B cell (primary cell): Measurements from ENCODE around the gene PEX16. TPM values are rescaled to one million over a fixed set of nuclear protein-coding genes. Genes with fewer than 3 reads are reported as not detected.

Experiments used
- ATAC-seq: fragments of 200-7000 bp; cut with Tn5 transposase; one replicate; pipeline ENCODE4 v1.10.0; 2021; ENCODE audit warnings: low read depth, mild to moderate bottlenecking, moderate number of reproducible peaks, moderate library complexity
- CTCF ChIA-PET: fragments of 350-600 bp; sonication (Branson Sonifier 250); formaldehyde crosslinking; loops from one replicate; lab custom pipeline; 2021; ENCODE audit warnings: antibody characterized with exemption, inconsistent platforms; lab: Charles Lee
- POLR2A ChIA-PET: fragments of 350-600 bp; sonication (Branson Sonifier 250); formaldehyde crosslinking; loops from one replicate; lab custom pipeline; 2021; ENCODE audit warnings: antibody characterized with exemption; lab: Charles Lee
- DNase-seq: peaks from one replicate; pipeline ENCODE4 v3.0.0; 2013
- H2AFZ ChIP-seq: 2 replicates; pipeline ENCODE4 v1.6.1; 2012; ENCODE audit warnings: mild to moderate bottlenecking, low read depth, low read length; ENCODE audit not compliant: insufficient read depth, poor library complexity, severe bottlenecking
- H3K27ac ChIP-seq, 2 donors: 1 replicate in 1 of 2; 2 replicates in 1 of 2; pipeline ENCODE4 v1.5.1; 2012 to 2013; ENCODE audit warnings: low read length in 2 of 2, mild to moderate bottlenecking in 2 of 2, moderate library complexity in 1 of 2
- H3K27me3 ChIP-seq, 4 experiments: fragments of 200-600 bp in 1 of 4; sonication (generic) in 1 of 4; replicated peaks in 1 of 4; 1 replicate in 2 of 4; 2 replicates in 2 of 4; pipeline versions ENCODE4 v1.6.1 to v1.7.0; 2013 to 2016; ENCODE audit warnings: low read length in 3 of 4, mild to moderate bottlenecking in 2 of 4, mixed read lengths in 1 of 4, moderate library complexity in 1 of 4; ENCODE audit not compliant: insufficient read depth in 4 of 4, control insufficient read depth in 3 of 4; ENCODE audit errors: control extremely low read depth in 1 of 4
- H3K36me3 ChIP-seq, 2 experiments: replicated peaks in 1 of 2; 1 replicate in 1 of 2; 2 replicates in 1 of 2; pipeline versions ENCODE4 v1.6.1 to v1.7.1; 2013; ENCODE audit warnings: low read length in 1 of 2; ENCODE audit not compliant: insufficient read depth in 2 of 2, control insufficient read depth in 1 of 2; ENCODE audit errors: control extremely low read depth in 1 of 2, extremely low read depth in 1 of 2
- H3K4me1 ChIP-seq, 2 donors: fragments of 200-600 bp in 1 of 2; sonication (generic) in 1 of 2; 1 replicate in 1 of 2; 2 replicates in 1 of 2; pipeline versions ENCODE4 v1.5.1 to v1.6.1; 2013 to 2017; ENCODE audit warnings: low read length in 2 of 2; ENCODE audit not compliant: control insufficient read depth in 2 of 2, insufficient read depth in 2 of 2
- H3K4me2 ChIP-seq: replicated peaks from 2 replicates; pipeline ENCODE3; 2012; ENCODE audit warnings: mild to moderate bottlenecking, low read depth, low read length; ENCODE audit not compliant: poor library complexity, severe bottlenecking
- H3K4me3 ChIP-seq, 5 experiments: fragments of 200-600 bp in 1 of 5; sonication (generic) in 1 of 5; 1 replicate in 3 of 5; 2 replicates in 2 of 5; pipeline versions ENCODE4 v1.5.1 to v1.7.0; 2011 to 2016; ENCODE audit warnings: low read length in 4 of 5, mild to moderate bottlenecking in 4 of 5, low read depth in 2 of 5, control low read depth in 1 of 5, moderate library complexity in 1 of 5; ENCODE audit not compliant: insufficient read depth in 1 of 5; ENCODE audit errors: control extremely low read depth in 1 of 5, extremely low read depth in 1 of 5
- H3K79me2 ChIP-seq: fragments of 200-600 bp; sonication (generic); one replicate; pipeline ENCODE4 v1.6.0; 2016; ENCODE audit warnings: low read length; ENCODE audit not compliant: control insufficient read depth, insufficient read depth
- H3K9ac ChIP-seq: fragments of 200-600 bp; sonication (generic); 2 replicates; pipeline ENCODE4 v1.6.1; 2017; ENCODE audit warnings: mild to moderate bottlenecking, low read length, moderate library complexity
- H3K9me3 ChIP-seq, 3 donors: one replicate each; pipeline versions ENCODE4 v1.6.1 to v1.7.1; 2013; ENCODE audit warnings: low read length in 2 of 3; ENCODE audit not compliant: control insufficient read depth in 2 of 3, insufficient read depth in 1 of 3; ENCODE audit errors: control extremely low read depth in 1 of 3
- H4K20me1 ChIP-seq: 2 replicates; pipeline ENCODE4 v1.6.0; 2012; ENCODE audit warnings: mild to moderate bottlenecking, low read length; ENCODE audit not compliant: insufficient read depth, control insufficient read depth, poor library complexity, severe bottlenecking
- H3K27ac Mint-ChIP-seq: one replicate; pipeline ENCODE4 v1.8.0; 2021; ENCODE audit warnings: mixed read lengths
- H3K27me3 Mint-ChIP-seq: one replicate; pipeline ENCODE4 v1.8.0; 2021; ENCODE audit warnings: mixed read lengths
- H3K4me1 Mint-ChIP-seq: one replicate; pipeline ENCODE4 v1.8.0; 2021; ENCODE audit warnings: mixed read lengths
- H3K4me3 Mint-ChIP-seq: one replicate; pipeline ENCODE4 v1.8.0; 2021; ENCODE audit warnings: mixed read lengths
- H3K9me3 Mint-ChIP-seq: one replicate; pipeline ENCODE4 v1.8.0; 2022; ENCODE audit warnings: mixed read lengths; ENCODE audit not compliant: insufficient read depth
- EZH2 ChIP-seq: IDR thresholded peaks from 2 replicates; pipeline ENCODE4 v1.6.1; 2012; ENCODE audit warnings: borderline replicate concordance, low read depth, mild to moderate bottlenecking, moderate library complexity, low read length; ENCODE audit not compliant: insufficient read depth, poor library complexity, severe bottlenecking
- WGBS: methylation state at CpG from one replicate; pipeline ENCODE4 v1.1.5; 2013; ENCODE audit warnings: missing lambda C conversion rate; ENCODE audit not compliant: insufficient coverage; 5-methylcytosine and 5-hydroxymethylcytosine counted together
- intact Hi-C: fragments of 100-400 bp; cut with micrococcal nuclease; formaldehyde crosslinking; loops from one replicate; pipeline ENCODE4 v1.10.0; 2022
- polyA plus RNA-seq: library from polyadenylated mRNA; depleted of rRNA; stranded (reverse); fragments of >200 nt; gene quantifications from 2 replicates; pipeline ENCODE4 v1.2.3, GENCODE V29; 2012
- total RNA-seq, 2 donors: library from RNA; stranded (reverse); fragments of 120-200 nt in 1 of 2; gene quantifications; 1 replicate in 1 of 2; 2 replicates in 1 of 2; pipeline versions ENCODE4 v1.2.3 to v1.2.4, GENCODE V29; 2013 to 2022
- TF ChIP-seq, protein P1 (sequence below): fragments of 200-600 bp; IDR thresholded peaks from one replicate; pipeline ENCODE4 v1.8.0; 2022; ENCODE audit warnings: antibody characterized with exemption, mild to moderate bottlenecking

PEX16 gene
- total and polyA plus RNA-seq, 2 donors (not counting 1 experiment from before 2014, with no cell fraction given): 89.4 to 107 TPM

GRCh38 chr11:45947885-45948284 lies 30.2 kb upstream of the PEX16 start:
- Mint-ChIP-seq H3K9me3 (no peaks in the 10 kb centered on the region), H3K4me1 (peaks cover 4% of the 10 kb centered on the region), H3K27ac (no peak overlapping the region), H3K4me3 (no peak overlapping the region), H3K27me3 (no peaks in the 10 kb centered on the region)
- ATAC-seq (no peak), DNase-seq (no peak)
- ChIA-PET CTCF (interaction anchor here (1.4 to 5.9 kb wide), 2 partner anchors 8 to 17 kb away, joined by 3 to 43 read pairs; no protein-coding TSS in a partner anchor), POLR2A (interaction anchor here (0.9 kb wide), 1 partner anchor 8 kb away, joined by 6 read pairs; no protein-coding TSS in a partner anchor)
- no peaks in the 10 kb centered on the region for H3K9me3 ChIP-seq
- no CpG with 5 or more reads among the region's 1 CpG for WGBS
- H3K9ac ChIP-seq: no peak overlapping the region
- TF ChIP-seq, protein P1, sequence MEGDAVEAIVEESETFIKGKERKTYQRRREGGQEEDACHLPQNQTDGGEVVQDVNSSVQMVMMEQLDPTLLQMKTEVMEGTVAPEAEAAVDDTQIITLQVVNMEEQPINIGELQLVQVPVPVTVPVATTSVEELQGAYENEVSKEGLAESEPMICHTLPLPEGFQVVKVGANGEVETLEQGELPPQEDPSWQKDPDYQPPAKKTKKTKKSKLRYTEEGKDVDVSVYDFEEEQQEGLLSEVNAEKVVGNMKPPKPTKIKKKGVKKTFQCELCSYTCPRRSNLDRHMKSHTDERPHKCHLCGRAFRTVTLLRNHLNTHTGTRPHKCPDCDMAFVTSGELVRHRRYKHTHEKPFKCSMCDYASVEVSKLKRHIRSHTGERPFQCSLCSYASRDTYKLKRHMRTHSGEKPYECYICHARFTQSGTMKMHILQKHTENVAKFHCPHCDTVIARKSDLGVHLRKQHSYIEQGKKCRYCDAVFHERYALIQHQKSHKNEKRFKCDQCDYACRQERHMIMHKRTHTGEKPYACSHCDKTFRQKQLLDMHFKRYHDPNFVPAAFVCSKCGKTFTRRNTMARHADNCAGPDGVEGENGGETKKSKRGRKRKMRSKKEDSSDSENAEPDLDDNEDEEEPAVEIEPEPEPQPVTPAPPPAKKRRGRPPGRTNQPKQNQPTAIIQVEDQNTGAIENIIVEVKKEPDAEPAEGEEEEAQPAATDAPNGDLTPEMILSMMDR: no peak
- TF ChIP-seq EZH2: no peak
- no peaks in the 10 kb centered on the region for H3K79me2 ChIP-seq
- H3K4me1 ChIP-seq: no peaks in the 10 kb centered on the region
- no peaks in the 10 kb centered on the region for H3K27me3 ChIP-seq
- H3K4me2 ChIP-seq: no peak overlapping the region
- H3K36me3 ChIP-seq: peaks cover 24 to 65% of the 10 kb centered on the region in 2 experiments
- no peak overlapping the region for H3K27ac ChIP-seq
- no peaks in the 10 kb centered on the region for H4K20me1 ChIP-seq
- intact Hi-C loops: no loop called here
- no peak overlapping the region for H2AFZ ChIP-seq
- no peak overlapping the region for H3K4me3 ChIP-seq

DNA sequence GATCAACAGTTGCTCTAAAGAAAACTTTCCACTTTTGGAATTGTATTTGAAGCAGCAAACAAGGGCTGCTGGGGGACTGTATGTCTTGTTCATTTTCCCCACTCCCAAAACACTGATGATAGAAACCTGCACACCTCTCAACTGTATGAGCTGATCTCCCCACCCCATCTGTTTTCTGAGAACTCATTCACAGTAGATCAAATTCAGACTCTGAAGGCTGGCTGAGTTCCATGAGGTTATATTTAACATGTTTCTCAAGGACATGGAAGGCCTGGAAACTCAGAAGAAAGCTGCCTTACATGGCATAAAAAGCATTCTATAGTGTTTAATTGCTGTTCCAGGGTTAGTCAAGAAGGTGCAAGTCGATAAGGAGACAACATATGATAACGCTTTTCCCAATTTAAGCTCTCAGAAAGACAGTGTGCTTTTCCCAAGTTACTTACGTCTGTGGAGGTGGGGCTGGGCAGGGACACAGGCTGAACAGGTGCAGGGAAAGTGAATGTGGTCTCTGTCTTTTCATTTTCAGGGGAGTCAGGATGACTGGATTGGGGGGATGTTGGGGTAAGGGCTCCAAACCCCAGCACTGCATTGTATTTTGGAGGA lies 27.8 kb upstream of the PEX16 start:
- Mint-ChIP-seq H3K9me3 (no peaks in the 10 kb centered on the region), H3K4me1 (peaks cover 6% of the 10 kb centered on the region), H3K27me3 (no peaks in the 10 kb centered on the region), H3K4me3 (no peak overlapping the region), H3K27ac (no peak overlapping the region)
- peaks cover 21 to 48% of the 10 kb centered on the region in 2 experiments for H3K36me3 ChIP-seq
- WGBS: 100% methylated on average over 3 of the region's 3 CpGs
- ATAC-seq (no peak), DNase-seq (no peak)
- no peak overlapping the region for H3K4me2 ChIP-seq
- H3K27me3 ChIP-seq: no peaks in the 10 kb centered on the region
- no peaks in the 10 kb centered on the region for H3K9me3 ChIP-seq
- no peak overlapping the region for H3K4me3 ChIP-seq
- intact Hi-C loops: no loop called here
- CTCF ChIA-PET: interaction anchor here (5.9 kb wide), 1 partner anchor 19 kb away, joined by 43 read pairs; no protein-coding TSS in a partner anchor
- TF ChIP-seq, protein P1: no peak
- no peak for TF ChIP-seq EZH2
- no peaks in the 10 kb centered on the region for H4K20me1 ChIP-seq
- POLR2A ChIA-PET: no interaction called here
- no peaks in the 10 kb centered on the region for H3K4me1 ChIP-seq
- no peak overlapping the region for H2AFZ ChIP-seq
- H3K27ac ChIP-seq: no peak overlapping the region
- H3K9ac ChIP-seq: no peak overlapping the region
- no peaks in the 10 kb centered on the region for H3K79me2 ChIP-seq
